Adrenal gland (tissue), 12 donors: ENCODE results near the gene CCDC154. TPM values are rescaled to one million over a fixed set of nuclear protein-coding genes. Genes with fewer than 3 reads are reported as not detected.
A peak's percentile ranks its signal among the peaks of the same experiment; 100 is the strongest.

Experiments used
- DNase-seq, 7 donors: peaks; one replicate each; pipeline ENCODE4 v3.0.0-alpha.2; 2019 to 2020
- H3K27ac ChIP-seq, 5 donors: fragments of 200-600 bp; sonication (generic) in 4 of 5; 1 replicate in 3 of 5; 2 replicates in 2 of 5; pipeline versions ENCODE4 v1.5.1 to v1.8.0; 2016 to 2020; ENCODE audit warnings: mild to moderate bottlenecking in 1 of 5
- H3K27me3 ChIP-seq: fragments of 200-600 bp; 2 replicates; pipeline ENCODE4 v1.8.0; 2021
- H3K36me3 ChIP-seq, 2 donors: fragments of 200-600 bp; replicated peaks in 1 of 2; 1 replicate in 1 of 2; 2 replicates in 1 of 2; pipeline versions ENCODE4 v1.5.1 to v1.8.0; 2018 to 2022
- H3K4me1 ChIP-seq, 2 donors: fragments of 200-600 bp; replicated peaks in 1 of 2; 1 replicate in 1 of 2; 2 replicates in 1 of 2; pipeline versions ENCODE4 v1.5.1 to v1.8.0; 2018 to 2021
- H3K4me3 ChIP-seq, 4 donors: fragments of 200-600 bp; sonication (generic) in 3 of 4; one replicate each; pipeline ENCODE4 v1.5.1; 2016 to 2018
- H3K9me3 ChIP-seq, 3 donors: fragments of 200-600 bp; sonication (generic) in 1 of 3; replicated peaks in 1 of 3; 1 replicate in 2 of 3; 2 replicates in 1 of 3; pipeline versions ENCODE4 v1.5.1 to v1.8.0; 2016 to 2021
- POLR2A ChIP-seq, 2 donors: fragments of 450-650 bp; IDR thresholded peaks; one replicate each; pipeline ENCODE4 v1.6.1; 2017; ENCODE audit warnings: antibody characterized with exemption in 2 of 2, mild to moderate bottlenecking in 2 of 2, moderate library complexity in 1 of 2
- WGBS, 4 donors: extraction: QIAGEN DNeasy Blood & Tissue Kit in 2 of 4; methylation state at CpG; one replicate each; pipeline versions ENCODE4 v1.1.5 to v1.1.7; 2013 to 2017; 5-methylcytosine and 5-hydroxymethylcytosine counted together
- intact Hi-C, 2 donors: fragments of 100-400 bp; cut with DNase I; formaldehyde crosslinking; loops; one replicate each; pipeline versions ENCODE4 v1.14.1 to v1.15.0; 2022 to 2023
- polyA plus RNA-seq, 3 donors: library from polyadenylated mRNA; stranded (reverse); fragments of 200-250 nt in 2 of 3; fragments of 350-450 nt in 1 of 3; fragmentation: Illumina TruSeq in 1 of 3; extraction: RNeasy Lipid Tissue Mini Kit (QIAGEN cat#74804) in 1 of 3; gene quantifications; one replicate each; pipeline ENCODE4 v1.2.3, GENCODE V29; 2013 to 2014
- total RNA-seq, 9 donors: library from RNA; depleted of rRNA in 4 of 9; stranded (reverse); fragments of >200 nt in 4 of 9; fragments of 120-200 nt in 1 of 9; fragmentation: NEBNext Ultra II Directional in 1 of 9; extraction: Animal tissue kit (Norgen Biotek cat#: 25700) in 1 of 9; gene quantifications; one replicate each; pipeline versions ENCODE4 v1.1.0 to v1.2.4, GENCODE V29; 2013 to 2023
- TF ChIP-seq, protein P1 (sequence below), 6 experiments: fragments of 450-650 bp in 4 of 6; fragments of 200-600 bp in 2 of 6; sonication (generic) in 1 of 6; IDR thresholded peaks; 1 replicate in 5 of 6; 2 replicates in 1 of 6; pipeline versions ENCODE4 v1.5.1 to v1.8.0; 2016 to 2021; ENCODE audit warnings: antibody characterized with exemption in 6 of 6, mild to moderate bottlenecking in 2 of 6, moderate library complexity in 1 of 6
- donor health status: healthy with polysubstance abuse.
- donor health status: Bipolar disorder and iron deficiency.
- donor health status: DM: yes; HTN: yes; CAD: no.
- donor health status: DM: no; HTN: no; CAD: no.
- donor health status: DM: no; HTN: no; CAD: no.
- donor health status: DM: yes; HTN: yes; CAD: no.

CCDC154 gene
- total and polyA plus RNA-seq, 12 donors: 0.28 to 39.7 (median 1.1) TPM; not detected in 1

- TF ChIP-seq, protein P1, sequence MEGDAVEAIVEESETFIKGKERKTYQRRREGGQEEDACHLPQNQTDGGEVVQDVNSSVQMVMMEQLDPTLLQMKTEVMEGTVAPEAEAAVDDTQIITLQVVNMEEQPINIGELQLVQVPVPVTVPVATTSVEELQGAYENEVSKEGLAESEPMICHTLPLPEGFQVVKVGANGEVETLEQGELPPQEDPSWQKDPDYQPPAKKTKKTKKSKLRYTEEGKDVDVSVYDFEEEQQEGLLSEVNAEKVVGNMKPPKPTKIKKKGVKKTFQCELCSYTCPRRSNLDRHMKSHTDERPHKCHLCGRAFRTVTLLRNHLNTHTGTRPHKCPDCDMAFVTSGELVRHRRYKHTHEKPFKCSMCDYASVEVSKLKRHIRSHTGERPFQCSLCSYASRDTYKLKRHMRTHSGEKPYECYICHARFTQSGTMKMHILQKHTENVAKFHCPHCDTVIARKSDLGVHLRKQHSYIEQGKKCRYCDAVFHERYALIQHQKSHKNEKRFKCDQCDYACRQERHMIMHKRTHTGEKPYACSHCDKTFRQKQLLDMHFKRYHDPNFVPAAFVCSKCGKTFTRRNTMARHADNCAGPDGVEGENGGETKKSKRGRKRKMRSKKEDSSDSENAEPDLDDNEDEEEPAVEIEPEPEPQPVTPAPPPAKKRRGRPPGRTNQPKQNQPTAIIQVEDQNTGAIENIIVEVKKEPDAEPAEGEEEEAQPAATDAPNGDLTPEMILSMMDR (IDR thresholded peaks at IDR 0.05): peak; percentile 33 to 67 (median 56)
- TF ChIP-seq POLR2A (IDR thresholded peaks at IDR 0.05): no peak
- intact Hi-C loops: loop anchor here in 1 of 2 donors (10.0 kb wide), 2 partner anchors 49 to 99 kb away; no protein-coding TSS in a partner anchor
- H3K4me1 ChIP-seq: peaks cover 5 to 8% of the 10 kb centered on the region in 2 donors
- H3K27me3 ChIP-seq: no peaks in the 10 kb centered on the region
- peaks cover 0 to 4% of the 10 kb centered on the region in 2 donors for H3K36me3 ChIP-seq
- H3K9me3 ChIP-seq: no peaks in the 10 kb centered on the region
- H3K27ac ChIP-seq: peak overlapping the region in 4 of 5 donors; percentile 66 to 93 (median 70)
- peak overlapping the region; percentile 45 to 98 (median 74) for H3K4me3 ChIP-seq
- WGBS, 4 donors: 2 to 10% (median 3%) methylated on average over 5 to 85 of the region's 85 CpGs
- DNase-seq: peak; percentile 43 to 73 (median 57)
Measured at GRCh38 chr16:1413684-1414531, 30.4 kb downstream of the CCDC154 start.

GRCh38 chr16:1412847-1413246 lies 31.5 kb downstream of the CCDC154 start:
- Histone ChIP-seq H3K4me3 (no peak overlapping the region), H3K36me3 (peaks cover 0 to 4% of the 10 kb centered on the region in 2 donors), H3K4me1 (peaks cover 9 to 16% of the 10 kb centered on the region in 2 donors), H3K27ac (no peak overlapping the region), H3K9me3 (no peaks in the 10 kb centered on the region), H3K27me3 (no peaks in the 10 kb centered on the region)
- no peak for TF ChIP-seq POLR2A (IDR thresholded peaks at IDR 0.05)
- TF ChIP-seq, protein P1 (IDR thresholded peaks at IDR 0.05): no peak
- WGBS, 4 donors: 91 to 93% (median 92%) methylated on average over 2 of the region's 2 CpGs
- DNase-seq: no peak
- intact Hi-C loops: loop anchor here in 1 of 2 donors (10.0 kb wide), 2 partner anchors 48 to 98 kb away; no protein-coding TSS in a partner anchor

DNA sequence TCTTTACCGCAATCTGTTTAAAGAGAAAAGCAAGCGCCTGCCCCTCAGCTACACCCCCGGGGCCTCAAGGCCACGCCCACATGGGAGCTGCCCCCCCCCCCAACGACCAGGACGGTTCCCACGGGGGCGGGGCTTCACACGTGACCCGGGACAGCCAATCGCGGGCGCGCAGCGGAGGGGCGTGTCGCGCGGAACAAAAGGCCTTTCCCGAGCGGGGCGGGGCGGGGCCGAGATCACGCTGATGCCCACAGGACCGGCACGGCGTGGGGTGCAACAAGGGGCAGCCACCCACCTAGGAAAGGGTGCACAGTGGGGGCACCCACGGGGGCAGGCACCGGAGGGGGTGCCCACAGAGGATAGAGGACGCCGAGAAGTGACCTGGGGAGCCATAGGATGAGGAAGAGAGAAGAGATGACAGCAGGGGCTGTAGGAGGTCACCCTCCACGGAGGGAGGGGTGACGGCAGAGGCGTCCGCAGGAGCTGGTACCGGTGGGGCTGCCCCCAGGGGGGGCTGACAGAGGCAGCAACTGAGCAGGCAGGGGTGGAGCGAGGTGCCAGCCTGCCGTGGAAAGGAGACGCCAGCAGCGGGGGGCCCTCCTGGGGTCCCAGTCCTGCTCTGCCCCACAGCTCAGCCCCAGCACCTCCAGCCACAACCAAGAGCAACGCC lies 36.1 kb downstream of the CCDC154 start:
- Histone ChIP-seq H3K27ac (peak overlapping the region in 2 of 5 donors; percentile 38 to 47), H3K36me3 (peaks cover 0 to 12% of the 10 kb centered on the region in 2 donors), H3K9me3 (no peaks in the 10 kb centered on the region), H3K4me1 (peaks cover 3 to 11% of the 10 kb centered on the region in 2 donors), H3K27me3 (no peaks in the 10 kb centered on the region), H3K4me3 (peak overlapping the region in 1 of 4 donors; percentile 47)
- intact Hi-C loops: loop anchor here in 1 of 2 donors (10.0 kb wide), 1 partner anchor 94 kb away; no protein-coding TSS in a partner anchor
- TF ChIP-seq POLR2A (IDR thresholded peaks at IDR 0.05): no peak
- TF ChIP-seq, protein P1 (IDR thresholded peaks at IDR 0.05): no peak
- peak; percentile 92 to 97 (median 95) for DNase-seq
- WGBS, 4 donors: 2 to 14% (median 4%) methylated on average over 12 to 42 of the region's 42 CpGs

DNA sequence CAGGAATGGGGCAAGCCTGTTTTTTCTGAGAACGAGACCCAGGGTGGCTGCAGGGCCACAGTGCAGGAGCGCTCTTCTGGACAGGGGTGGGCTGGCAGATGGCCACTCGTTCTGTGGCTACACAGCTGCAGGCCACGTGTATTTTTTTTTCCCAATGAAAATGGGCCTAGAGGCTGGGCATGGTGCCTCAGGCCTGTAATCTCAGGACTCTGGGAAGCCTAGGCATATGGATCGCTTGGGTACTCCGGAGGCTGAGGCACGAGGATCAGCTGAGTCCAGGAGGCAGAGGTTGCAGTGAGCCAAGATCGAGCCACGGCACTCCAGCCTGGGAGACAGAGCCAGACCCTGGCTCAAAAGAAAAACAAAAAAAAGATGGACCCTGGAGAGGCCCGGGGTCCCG lies 36.6 kb downstream of the CCDC154 start:
- intact Hi-C loops: loop anchor here in 1 of 2 donors (10.0 kb wide), 1 partner anchor 93 kb away; no protein-coding TSS in a partner anchor
- H3K27me3 ChIP-seq: no peaks in the 10 kb centered on the region
- peaks cover 0 to 16% of the 10 kb centered on the region in 2 donors for H3K36me3 ChIP-seq
- no peaks in the 10 kb centered on the region for H3K9me3 ChIP-seq
- DNase-seq: peak in 2 of 7 donors; percentile 39 to 44
- peaks cover 3 to 11% of the 10 kb centered on the region in 2 donors for H3K4me1 ChIP-seq
- peak overlapping the region in 2 of 5 donors; percentile 6 to 12 for H3K27ac ChIP-seq
- TF ChIP-seq POLR2A (IDR thresholded peaks at IDR 0.05): no peak
- TF ChIP-seq, protein P1 (IDR thresholded peaks at IDR 0.05): no peak
- WGBS, 4 donors: 21 to 55% (median 27%) methylated on average over 4 to 11 of the region's 11 CpGs
- H3K4me3 ChIP-seq: peak overlapping the region in 1 of 4 donors; percentile 47
